ENCODE measurements around the gene CYB5R4. TPM values are rescaled to one million over a fixed set of nuclear protein-coding genes. Genes with fewer than 3 reads are reported as not detected.
"Not testable (repeated sequence)": the region's sequence is repeated elsewhere in the genome, so short reads cannot be mapped to it uniquely, and the experiment has no call there.

The CYB5R4 gene
- total RNA-seq, 4 donors from 2014 or later = 5.3 to 16.5 (median 10.6) TPM

GRCh38 chr6:83948851-83949250, 89.4 kb downstream of the CYB5R4 start:
- Histone ChIP-seq H3K27me3 (no peaks in the 10 kb centered on the region), H3K9me3 (no peaks in the 10 kb centered on the region), H3K4me3 (no peak overlapping the region), H3K36me3 (no peaks in the 10 kb centered on the region), H3K27ac (no peak overlapping the region), H3K4me1 (no peaks in the 10 kb centered on the region)
- DNase-seq = no peak
- TF ChIP-seq, protein P1, sequence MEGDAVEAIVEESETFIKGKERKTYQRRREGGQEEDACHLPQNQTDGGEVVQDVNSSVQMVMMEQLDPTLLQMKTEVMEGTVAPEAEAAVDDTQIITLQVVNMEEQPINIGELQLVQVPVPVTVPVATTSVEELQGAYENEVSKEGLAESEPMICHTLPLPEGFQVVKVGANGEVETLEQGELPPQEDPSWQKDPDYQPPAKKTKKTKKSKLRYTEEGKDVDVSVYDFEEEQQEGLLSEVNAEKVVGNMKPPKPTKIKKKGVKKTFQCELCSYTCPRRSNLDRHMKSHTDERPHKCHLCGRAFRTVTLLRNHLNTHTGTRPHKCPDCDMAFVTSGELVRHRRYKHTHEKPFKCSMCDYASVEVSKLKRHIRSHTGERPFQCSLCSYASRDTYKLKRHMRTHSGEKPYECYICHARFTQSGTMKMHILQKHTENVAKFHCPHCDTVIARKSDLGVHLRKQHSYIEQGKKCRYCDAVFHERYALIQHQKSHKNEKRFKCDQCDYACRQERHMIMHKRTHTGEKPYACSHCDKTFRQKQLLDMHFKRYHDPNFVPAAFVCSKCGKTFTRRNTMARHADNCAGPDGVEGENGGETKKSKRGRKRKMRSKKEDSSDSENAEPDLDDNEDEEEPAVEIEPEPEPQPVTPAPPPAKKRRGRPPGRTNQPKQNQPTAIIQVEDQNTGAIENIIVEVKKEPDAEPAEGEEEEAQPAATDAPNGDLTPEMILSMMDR (IDR thresholded peaks at IDR 0.05) = no peak
- no peak for TF ChIP-seq POLR2A (IDR thresholded peaks at IDR 0.05)

DNA sequence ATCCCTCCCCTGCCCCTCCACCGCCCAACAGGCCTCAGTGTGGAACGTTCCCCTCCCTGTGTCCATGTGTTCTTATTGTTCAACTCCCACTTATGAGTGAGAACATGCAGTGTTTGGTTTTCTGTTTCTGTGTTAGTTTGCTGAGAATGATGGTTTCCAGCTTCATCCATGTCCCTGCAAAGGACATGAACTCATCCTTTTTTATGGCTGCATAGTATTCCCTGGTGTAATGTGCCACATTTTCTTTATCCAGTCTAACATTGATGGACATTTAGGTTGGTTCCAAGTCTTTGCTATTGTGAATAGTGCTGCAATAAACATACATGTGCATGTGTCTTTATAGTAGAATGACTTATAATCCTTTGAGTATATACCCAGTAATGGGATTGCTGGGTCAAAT, 91.9 kb downstream of the CYB5R4 start:
- H3K27me3 ChIP-seq, H3K27ac ChIP-seq, DNase-seq, H3K4me3 ChIP-seq, H3K9me3 ChIP-seq, H3K4me1 ChIP-seq: not testable (repeated sequence)
- peaks cover 0 to 17% (median 0%) of the 10 kb centered on the region in 3 donors for H3K36me3 ChIP-seq

GRCh38 chr6:83952830-83953229, 93.3 kb downstream of the CYB5R4 start:
- Histone ChIP-seq H3K4me3 (no peak overlapping the region), H3K27me3 (no peaks in the 10 kb centered on the region), H3K9me3 (no peaks in the 10 kb centered on the region), H3K27ac (no peak overlapping the region), H3K36me3 (peaks cover 0 to 21% (median 0%) of the 10 kb centered on the region in 3 donors), H3K4me1 (no peaks in the 10 kb centered on the region)
- DNase-seq = no peak
- TF ChIP-seq POLR2A (IDR thresholded peaks at IDR 0.05) = no peak
- TF ChIP-seq, protein P1 (IDR thresholded peaks at IDR 0.05) = no peak

DNA sequence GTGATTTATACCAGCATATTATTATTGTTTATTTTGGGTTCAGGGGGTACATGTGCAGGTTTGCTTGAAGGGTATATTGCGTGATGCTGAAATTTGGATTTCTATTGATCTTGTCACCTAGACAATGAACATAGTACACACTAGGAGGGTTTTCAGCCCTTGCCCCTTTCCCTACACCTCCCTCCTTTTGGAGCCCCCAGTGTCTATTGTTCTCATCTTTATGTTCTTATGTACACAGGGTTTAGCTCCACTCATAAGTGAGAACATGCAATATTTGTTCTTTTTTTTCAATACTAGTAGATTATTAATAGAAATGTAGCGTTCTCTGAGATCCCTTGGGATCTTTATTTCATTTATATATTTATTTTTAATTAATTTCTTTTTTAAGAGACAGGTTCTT, 94.9 kb downstream of the CYB5R4 start:
- Histone ChIP-seq H3K4me1 (no peaks in the 10 kb centered on the region), H3K36me3 (peaks cover 0 to 25% (median 0%) of the 10 kb centered on the region in 3 donors), H3K4me3 (no peak overlapping the region), H3K9me3 (no peaks in the 10 kb centered on the region), H3K27ac (no peak overlapping the region), H3K27me3 (no peaks in the 10 kb centered on the region)
- no peak for TF ChIP-seq POLR2A (IDR thresholded peaks at IDR 0.05)
- TF ChIP-seq, protein P1 (IDR thresholded peaks at IDR 0.05) = no peak
- no peak for DNase-seq

- Histone ChIP-seq H3K9me3 (no peaks in the 10 kb centered on the region), H3K27me3 (no peaks in the 10 kb centered on the region), H3K4me1 (no peaks in the 10 kb centered on the region), H3K4me3 (no peak overlapping the region), H3K27ac (no peak overlapping the region), H3K36me3 (peaks cover 0 to 49% (median 0%) of the 10 kb centered on the region in 3 donors)
- DNase-seq = no peak
- no peak for TF ChIP-seq POLR2A (IDR thresholded peaks at IDR 0.05)
- TF ChIP-seq, protein P1 (IDR thresholded peaks at IDR 0.05) = no peak
These were observed 98.8 kb downstream of the CYB5R4 start for GRCh38 chr6:83958241-83958685.

GRCh38 chr6:83960664-83961063, 101.2 kb downstream of the CYB5R4 start:
- Histone ChIP-seq H3K27ac (no peak overlapping the region), H3K4me1 (no peaks in the 10 kb centered on the region), H3K27me3 (no peaks in the 10 kb centered on the region), H3K4me3 (no peak overlapping the region), H3K36me3 (peaks cover 0 to 39% (median 0%) of the 10 kb centered on the region in 3 donors), H3K9me3 (no peaks in the 10 kb centered on the region)
- DNase-seq = no peak
- no peak for TF ChIP-seq POLR2A (IDR thresholded peaks at IDR 0.05)
- TF ChIP-seq, protein P1 (IDR thresholded peaks at IDR 0.05) = no peak

Measured in Peyer's patch (tissue), 4 donors.